GDM1 (cell line): ENCODE results near the gene ARV1.
A peak's percentile ranks its signal among the peaks of the same experiment; 100 is the strongest.

Source experiments
- DNase-seq: peaks from one replicate; lab custom pipeline; 2025; lab: John Stamatoyannopoulos, UW

ARV1 gene

GRCh38 chr1:230978491-230979388, at the start of gene ARV1, which contains the start of gene TTC13:
TSS of gene ARV1 (plus strand) at chr1:230979094. CDS start at chr1:230979106, 12 bp downstream.
TSS of gene TTC13 (minus strand) at chr1:230978861. CDS start at chr1:230978830, 31 bp downstream.
- DNase-seq, result peak; percentile 97

- DNase-seq, result no peak
Observed at GRCh38 chr1:230930986-230931385, 47.9 kb upstream of the ARV1 start.

- no peak for DNase-seq
Observed at GRCh38 chr1:230935852-230936251, 43.0 kb upstream of the ARV1 start.

GRCh38 chr1:230936475-230936874, 42.4 kb upstream of the ARV1 start:
- DNase-seq, result no peak

- DNase-seq, result no peak
Observed at GRCh38 chr1:230937371-230937770, 41.5 kb upstream of the ARV1 start.

- no peak for DNase-seq
Observed at GRCh38 chr1:230938924-230939368, 39.9 kb upstream of the ARV1 start.

- no peak for DNase-seq
Observed at GRCh38 chr1:230939806-230940489, 38.9 kb upstream of the ARV1 start.

- DNase-seq, result no peak
Observed at GRCh38 chr1:230940848-230941247, 38.0 kb upstream of the ARV1 start.

GRCh38 chr1:230943048-230943593, 35.8 kb upstream of the ARV1 start:
- no peak for DNase-seq

- DNase-seq, result no peak
Observed at GRCh38 chr1:230948301-230948700, 30.6 kb upstream of the ARV1 start.

GRCh38 chr1:230948903-230949302, 30.0 kb upstream of the ARV1 start:
- DNase-seq, result no peak

- no peak for DNase-seq
Observed at GRCh38 chr1:230950404-230950803, 28.5 kb upstream of the ARV1 start.

GRCh38 chr1:230957580-230957989, 21.3 kb upstream of the ARV1 start:
- no peak for DNase-seq

- no peak for DNase-seq
Observed at GRCh38 chr1:230958370-230958769, 20.5 kb upstream of the ARV1 start.

- DNase-seq, result no peak
Observed at GRCh38 chr1:230964896-230965295, 14.0 kb upstream of the ARV1 start.

GRCh38 chr1:230965535-230965934, 13.4 kb upstream of the ARV1 start:
- DNase-seq, result no peak

- no peak for DNase-seq
Observed at GRCh38 chr1:230966358-230966873, 12.5 kb upstream of the ARV1 start.

- DNase-seq, result no peak
Observed at GRCh38 chr1:230970432-230970831, 8.5 kb upstream of the ARV1 start.

- no peak for DNase-seq
Observed at GRCh38 chr1:230971771-230972170, 7.1 kb upstream of the ARV1 start.

GRCh38 chr1:230972855-230973271, 6.0 kb upstream of the ARV1 start:
- DNase-seq, result peak; percentile 44

GRCh38 chr1:230975636-230976035, 3.3 kb upstream of the ARV1 start:
- DNase-seq, result no peak

- no peak for DNase-seq
Observed at GRCh38 chr1:230976360-230976759, 2.5 kb upstream of the ARV1 start.
